ENCODE results near the gene BPIFB1. TPM values are rescaled to one million over a fixed set of nuclear protein-coding genes. Genes with fewer than 3 reads are reported as not detected.

The BPIFB1 gene
- total and polyA plus RNA-seq, 9 donors: 0.15 TPM; not detected in 8

- Histone ChIP-seq H3K36me3 (no peaks in the 10 kb centered on the region), H3K27me3 (no peaks in the 10 kb centered on the region), H3K27ac (no peak overlapping the region), H3K4me1 (ENCODE audit: insufficient read depth) (no peaks in the 10 kb centered on the region), H3K4me3 (no peak overlapping the region), H3K9me3 (no peaks in the 10 kb centered on the region)
- DNase-seq: no peak
- intact Hi-C loops (cut with DNase I): no loop called here
- no peak for TF ChIP-seq EP300 (IDR thresholded peaks at IDR 0.05)
- TF ChIP-seq POLR2A (IDR thresholded peaks at IDR 0.05): no peak
- TF ChIP-seq, protein P1, sequence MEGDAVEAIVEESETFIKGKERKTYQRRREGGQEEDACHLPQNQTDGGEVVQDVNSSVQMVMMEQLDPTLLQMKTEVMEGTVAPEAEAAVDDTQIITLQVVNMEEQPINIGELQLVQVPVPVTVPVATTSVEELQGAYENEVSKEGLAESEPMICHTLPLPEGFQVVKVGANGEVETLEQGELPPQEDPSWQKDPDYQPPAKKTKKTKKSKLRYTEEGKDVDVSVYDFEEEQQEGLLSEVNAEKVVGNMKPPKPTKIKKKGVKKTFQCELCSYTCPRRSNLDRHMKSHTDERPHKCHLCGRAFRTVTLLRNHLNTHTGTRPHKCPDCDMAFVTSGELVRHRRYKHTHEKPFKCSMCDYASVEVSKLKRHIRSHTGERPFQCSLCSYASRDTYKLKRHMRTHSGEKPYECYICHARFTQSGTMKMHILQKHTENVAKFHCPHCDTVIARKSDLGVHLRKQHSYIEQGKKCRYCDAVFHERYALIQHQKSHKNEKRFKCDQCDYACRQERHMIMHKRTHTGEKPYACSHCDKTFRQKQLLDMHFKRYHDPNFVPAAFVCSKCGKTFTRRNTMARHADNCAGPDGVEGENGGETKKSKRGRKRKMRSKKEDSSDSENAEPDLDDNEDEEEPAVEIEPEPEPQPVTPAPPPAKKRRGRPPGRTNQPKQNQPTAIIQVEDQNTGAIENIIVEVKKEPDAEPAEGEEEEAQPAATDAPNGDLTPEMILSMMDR (IDR thresholded peaks at IDR 0.05): no peak
- WGBS, 3 donors: 50 to 60% (median 55%) methylated on average over 5 of the region's 5 CpGs
Measured at GRCh38 chr20:33305589-33306057, 22.6 kb downstream of the BPIFB1 start.

DNA sequence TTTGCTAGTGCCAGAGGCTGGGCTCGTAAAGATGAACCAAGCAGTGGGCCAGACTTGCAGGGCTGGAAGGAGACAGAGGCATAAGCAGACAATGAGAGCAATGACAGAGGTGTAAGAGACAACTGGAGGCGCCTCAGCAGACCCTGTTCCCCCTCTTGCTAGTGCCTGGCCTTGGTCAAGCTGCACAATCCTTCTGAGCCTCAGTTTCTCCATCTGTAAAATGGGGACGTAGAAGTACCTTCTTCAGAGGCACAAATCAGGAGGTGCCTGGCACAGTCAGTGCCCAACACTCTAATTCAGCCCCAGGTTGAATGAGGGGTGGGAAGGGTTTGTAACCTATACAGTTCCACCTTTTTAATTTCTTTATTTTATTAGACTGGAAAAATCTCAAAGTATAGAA, 23.2 kb downstream of the BPIFB1 start:
- Histone ChIP-seq H3K4me1 (ENCODE audit: insufficient read depth) (no peaks in the 10 kb centered on the region), H3K36me3 (no peaks in the 10 kb centered on the region), H3K27ac (no peak overlapping the region), H3K27me3 (no peaks in the 10 kb centered on the region), H3K4me3 (no peak overlapping the region), H3K9me3 (no peaks in the 10 kb centered on the region)
- WGBS, 3 donors: 67 to 74% (median 69%) methylated on average over 3 of the region's 3 CpGs
- no peak for DNase-seq
- TF ChIP-seq POLR2A (IDR thresholded peaks at IDR 0.05): no peak
- intact Hi-C loops (cut with DNase I): no loop called here

GRCh38 chr20:33306807-33307206, 23.8 kb downstream of the BPIFB1 start:
- Histone ChIP-seq H3K4me3 (no peak overlapping the region), H3K27me3 (no peaks in the 10 kb centered on the region), H3K36me3 (no peaks in the 10 kb centered on the region), H3K27ac (no peak overlapping the region), H3K4me1 (ENCODE audit: insufficient read depth) (no peaks in the 10 kb centered on the region), H3K9me3 (no peaks in the 10 kb centered on the region)
- WGBS, 3 donors: 27 to 41% (median 39%) methylated on average over 2 of the region's 2 CpGs
- intact Hi-C loops (cut with DNase I): no loop called here
- DNase-seq: no peak
- TF ChIP-seq POLR2A (IDR thresholded peaks at IDR 0.05): no peak
- TF ChIP-seq, protein P1 (IDR thresholded peaks at IDR 0.05): no peak
- TF ChIP-seq EP300 (IDR thresholded peaks at IDR 0.05): no peak

DNA sequence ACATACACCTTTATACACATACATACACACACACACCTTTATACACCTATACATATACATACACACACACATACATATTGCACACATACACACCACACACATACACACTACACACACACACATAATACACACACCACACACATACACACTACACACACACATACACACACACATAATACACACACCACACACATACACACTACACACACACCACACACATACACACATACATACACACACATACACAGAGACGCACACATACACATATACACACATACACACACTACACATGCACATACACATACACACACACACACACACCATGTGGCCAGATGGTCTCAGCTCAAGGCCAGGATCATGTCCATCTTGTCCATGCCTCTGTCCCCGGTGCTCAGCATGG, 25.7 kb downstream of the BPIFB1 start:
- no peaks in the 10 kb centered on the region for H3K27me3 ChIP-seq
- no peaks in the 10 kb centered on the region for H3K4me1 ChIP-seq (ENCODE audit: insufficient read depth)
- intact Hi-C loops (cut with DNase I): no loop called here
- TF ChIP-seq, protein P1 (IDR thresholded peaks at IDR 0.05): no peak
- TF ChIP-seq EP300 (IDR thresholded peaks at IDR 0.05): no peak
- no peak for TF ChIP-seq POLR2A (IDR thresholded peaks at IDR 0.05)
- H3K27ac ChIP-seq: no peak overlapping the region
- no peaks in the 10 kb centered on the region for H3K36me3 ChIP-seq
- no peak overlapping the region for H3K4me3 ChIP-seq
- DNase-seq: no peak
- no peaks in the 10 kb centered on the region for H3K9me3 ChIP-seq
- WGBS, 3 donors: 88 to 93% (median 92%) methylated on average over 2 of the region's 2 CpGs

DNA sequence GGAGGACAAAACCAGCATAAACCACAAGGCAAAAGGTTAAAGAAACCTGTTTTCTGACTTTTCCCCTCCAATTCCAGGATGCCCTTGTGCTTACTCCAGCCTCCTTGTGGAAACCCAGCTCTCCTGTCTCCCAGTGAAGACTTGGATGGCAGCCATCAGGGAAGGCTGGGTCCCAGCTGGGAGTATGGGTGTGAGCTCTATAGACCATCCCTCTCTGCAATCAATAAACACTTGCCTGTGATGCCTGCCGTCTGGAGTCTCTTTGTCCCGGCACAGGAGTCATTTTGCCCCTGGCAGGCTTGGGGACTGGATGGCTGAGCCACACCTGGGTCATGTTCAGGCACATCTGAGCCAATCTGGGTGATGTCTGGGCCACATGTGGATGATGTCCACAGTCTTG, 26.6 kb downstream of the BPIFB1 start:
- no peaks in the 10 kb centered on the region for H3K4me1 ChIP-seq (ENCODE audit: insufficient read depth)
- no peak for DNase-seq
- no peak overlapping the region for H3K27ac ChIP-seq
- intact Hi-C loops (cut with DNase I): no loop called here
- WGBS, 3 donors: 0 to 16% (median 9%) methylated on average over 2 of the region's 2 CpGs
- no peak overlapping the region for H3K4me3 ChIP-seq
- TF ChIP-seq EP300 (IDR thresholded peaks at IDR 0.05) (no peak), POLR2A (IDR thresholded peaks at IDR 0.05) (no peak)
- TF ChIP-seq, protein P1 (IDR thresholded peaks at IDR 0.05): no peak
- H3K36me3 ChIP-seq: no peaks in the 10 kb centered on the region
- no peaks in the 10 kb centered on the region for H3K27me3 ChIP-seq
- no peaks in the 10 kb centered on the region for H3K9me3 ChIP-seq

Measured in ovary (tissue), 9 donors.